ENCODE results near the gene RNF38.

DNA sequence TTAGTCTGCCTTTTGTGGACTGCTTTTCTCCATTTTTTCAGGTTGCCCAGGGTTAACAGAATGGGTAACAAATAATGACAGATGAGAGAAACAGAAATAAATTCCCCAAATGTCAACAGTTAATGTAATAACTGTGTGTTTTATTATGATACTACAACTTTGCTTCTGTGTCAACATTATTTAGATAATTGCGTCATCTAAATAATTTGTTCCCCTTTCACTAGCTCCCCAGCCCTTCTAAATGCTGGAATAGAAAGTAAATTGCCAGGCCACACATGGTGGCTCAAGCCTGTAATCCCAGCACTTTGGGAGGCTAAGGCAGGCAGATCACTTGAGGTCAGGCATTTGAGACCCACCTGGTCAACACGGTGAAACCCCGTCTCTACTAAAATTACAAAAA is 53.5 kb downstream of the RNF38 start:
- TF ChIP-seq EGR1 (IDR thresholded peaks at IDR 0.05) (no peak), CREB1 (IDR thresholded peaks at IDR 0.05; ENCODE audit: low read depth) (no peak), EP300 (IDR thresholded peaks at IDR 0.05; ENCODE audit: borderline replicate concordance) (no peak)
